ENCODE results near the gene PLXNA3.

The PLXNA3 gene

GRCh38 chrX:154435171-154435733 is 22.8 kb upstream of the PLXNA3 start:
- no peak overlapping the region for H3K27ac ChIP-seq
- TF ChIP-seq ZFX (IDR thresholded peaks at IDR 0.05; ENCODE audit: borderline replicate concordance): no peak
- TF ChIP-seq, protein P1, sequence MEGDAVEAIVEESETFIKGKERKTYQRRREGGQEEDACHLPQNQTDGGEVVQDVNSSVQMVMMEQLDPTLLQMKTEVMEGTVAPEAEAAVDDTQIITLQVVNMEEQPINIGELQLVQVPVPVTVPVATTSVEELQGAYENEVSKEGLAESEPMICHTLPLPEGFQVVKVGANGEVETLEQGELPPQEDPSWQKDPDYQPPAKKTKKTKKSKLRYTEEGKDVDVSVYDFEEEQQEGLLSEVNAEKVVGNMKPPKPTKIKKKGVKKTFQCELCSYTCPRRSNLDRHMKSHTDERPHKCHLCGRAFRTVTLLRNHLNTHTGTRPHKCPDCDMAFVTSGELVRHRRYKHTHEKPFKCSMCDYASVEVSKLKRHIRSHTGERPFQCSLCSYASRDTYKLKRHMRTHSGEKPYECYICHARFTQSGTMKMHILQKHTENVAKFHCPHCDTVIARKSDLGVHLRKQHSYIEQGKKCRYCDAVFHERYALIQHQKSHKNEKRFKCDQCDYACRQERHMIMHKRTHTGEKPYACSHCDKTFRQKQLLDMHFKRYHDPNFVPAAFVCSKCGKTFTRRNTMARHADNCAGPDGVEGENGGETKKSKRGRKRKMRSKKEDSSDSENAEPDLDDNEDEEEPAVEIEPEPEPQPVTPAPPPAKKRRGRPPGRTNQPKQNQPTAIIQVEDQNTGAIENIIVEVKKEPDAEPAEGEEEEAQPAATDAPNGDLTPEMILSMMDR (IDR thresholded peaks at IDR 0.05): no peak

GRCh38 chrX:154436374-154436982 is 21.6 kb upstream of the PLXNA3 start:
- H3K27ac ChIP-seq: peak overlapping the region; percentile 69
- TF ChIP-seq ZFX (IDR thresholded peaks at IDR 0.05; ENCODE audit: borderline replicate concordance): no peak

GRCh38 chrX:154436983-154437752 is 20.9 kb upstream of the PLXNA3 start, which contains the start of gene GDI1:
TSS of gene GDI1 (plus strand) at chrX:154437154. CDS start at chrX:154437255, 101 bp downstream.
- H3K27ac ChIP-seq: peak within 1 kb of the TSS; percentile 69
- TF ChIP-seq, protein P1 (IDR thresholded peaks at IDR 0.05): no peak
- TF ChIP-seq ZFX (IDR thresholded peaks at IDR 0.05; ENCODE audit: borderline replicate concordance): no peak

GRCh38 chrX:154437971-154438893 is 19.8 kb upstream of the PLXNA3 start:
- no peak for TF ChIP-seq ZFX (IDR thresholded peaks at IDR 0.05; ENCODE audit: borderline replicate concordance)
- TF ChIP-seq, protein P1 (IDR thresholded peaks at IDR 0.05): no peak
- H3K27ac ChIP-seq: peak overlapping the region; percentile 69

DNA sequence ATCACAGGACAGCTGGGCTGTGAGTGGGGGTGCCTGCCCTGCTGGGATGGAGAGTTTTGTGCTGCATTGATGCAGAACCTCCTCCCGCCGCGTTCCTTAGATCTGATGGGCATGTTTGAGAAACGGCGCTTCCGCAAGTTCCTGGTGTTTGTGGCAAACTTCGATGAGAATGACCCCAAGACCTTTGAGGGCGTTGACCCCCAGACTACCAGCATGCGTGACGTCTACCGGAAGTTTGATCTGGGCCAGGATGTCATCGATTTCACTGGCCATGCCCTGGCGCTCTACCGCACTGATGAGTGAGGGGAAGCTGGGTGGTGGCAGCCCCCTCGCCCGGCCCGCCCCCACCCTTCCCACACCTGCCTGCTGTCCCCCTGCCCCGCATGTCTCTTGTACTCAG is 18.2 kb upstream of the PLXNA3 start:
- TF ChIP-seq ZFX (IDR thresholded peaks at IDR 0.05; ENCODE audit: borderline replicate concordance): no peak
- TF ChIP-seq, protein P1 (IDR thresholded peaks at IDR 0.05): no peak
- no peak overlapping the region for H3K27ac ChIP-seq

DNA sequence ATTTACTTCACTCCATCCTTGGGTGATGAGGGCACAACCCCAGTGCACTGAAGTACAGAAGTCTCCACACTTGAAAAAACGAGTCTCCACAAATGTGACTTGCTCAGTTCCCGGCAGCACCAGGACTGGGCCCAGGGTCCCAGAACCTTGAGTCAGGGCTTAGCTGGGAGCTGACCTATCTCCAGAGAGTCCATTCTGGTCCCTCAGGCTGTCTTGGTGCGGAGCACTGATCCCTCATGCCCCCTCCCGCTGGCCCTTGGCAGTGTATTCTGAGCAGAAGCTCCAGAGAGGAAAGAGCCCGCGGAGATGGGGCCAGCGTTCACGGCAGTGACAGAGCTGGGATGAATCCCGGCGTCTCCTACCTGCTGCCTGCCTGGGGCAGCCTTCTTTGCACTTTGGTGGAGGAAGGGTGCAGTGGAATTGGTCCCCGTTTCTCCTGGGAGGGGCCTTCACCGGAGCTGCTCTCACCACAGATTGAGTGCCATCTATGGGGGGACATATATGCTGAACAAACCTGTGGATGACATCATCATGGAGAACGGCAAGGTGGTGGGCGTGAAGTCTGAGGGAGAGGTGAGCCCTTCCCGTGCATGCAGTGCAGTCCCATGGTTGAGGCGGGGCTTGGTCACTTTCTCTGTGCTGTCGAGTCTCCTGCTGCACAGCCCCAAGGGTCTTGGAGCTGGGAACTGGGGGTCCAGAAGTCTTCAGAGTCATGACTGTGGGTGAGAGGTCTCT is 17.3 kb upstream of the PLXNA3 start:
- no peak for TF ChIP-seq ZFX (IDR thresholded peaks at IDR 0.05; ENCODE audit: borderline replicate concordance)
- TF ChIP-seq, protein P1 (IDR thresholded peaks at IDR 0.05): no peak
- no peak overlapping the region for H3K27ac ChIP-seq

All from 22Rv1 (cell line).